ENCODE results near the gene KLHDC7B. TPM values are rescaled to one million over a fixed set of nuclear protein-coding genes. Genes with fewer than 3 reads are reported as not detected.

Gene KLHDC7B
- total RNA-seq, 2 donors from 2014 or later: 0.07 to 0.16 TPM

GRCh38 chr22:50522806-50523438 is 22.8 kb upstream of the KLHDC7B start:
- no peak for DNase-seq
- H3K27ac ChIP-seq: no peak overlapping the region
- H3K36me3 ChIP-seq: peaks cover 15% of the 10 kb centered on the region
- no peaks in the 10 kb centered on the region for H3K9me3 ChIP-seq
- peaks cover 10% of the 10 kb centered on the region for H3K4me1 ChIP-seq
- no peak overlapping the region for H3K9ac ChIP-seq (ENCODE audit: low read depth in 2 of 2, low read length in 2 of 2)
- no peak for TF ChIP-seq CTCF (IDR thresholded peaks at IDR 0.05)
- H3K27me3 ChIP-seq: no peaks in the 10 kb centered on the region
- H3K4me3 ChIP-seq: no peak overlapping the region
- intact Hi-C loops (cut with DNase I): loop anchor here (5.0 kb wide), 1 partner anchor 39 kb away; the partner anchor contains the start of gene SYCE3

GRCh38 chr22:50523458-50523805 is 22.3 kb upstream of the KLHDC7B start:
- intact Hi-C loops (cut with DNase I): loop anchor here (5.0 kb wide), 1 partner anchor 39 kb away; the partner anchor contains the start of gene SYCE3
- Histone ChIP-seq H3K9ac (ENCODE audit: low read depth in 2 of 2, low read length in 2 of 2) (peak overlapping the region in 1 of 2 donors; percentile 86), H3K36me3 (peaks cover 10% of the 10 kb centered on the region), H3K9me3 (no peaks in the 10 kb centered on the region), H3K4me1 (peaks cover 10% of the 10 kb centered on the region), H3K27ac (peak overlapping the region; percentile 100), H3K4me3 (no peak overlapping the region), H3K27me3 (no peaks in the 10 kb centered on the region)
- no peak for TF ChIP-seq CTCF (IDR thresholded peaks at IDR 0.05)
- no peak for DNase-seq

- Histone ChIP-seq H3K27ac (peak overlapping the region; percentile 100), H3K9ac (ENCODE audit: low read depth in 2 of 2, low read length in 2 of 2) (peak overlapping the region; percentile 86), H3K9me3 (no peaks in the 10 kb centered on the region), H3K27me3 (no peaks in the 10 kb centered on the region), H3K4me1 (peaks cover 12% of the 10 kb centered on the region), H3K4me3 (peak overlapping the region; percentile 85), H3K36me3 (peaks cover 10% of the 10 kb centered on the region)
- peak; percentile 67 for DNase-seq
- intact Hi-C loops (cut with DNase I): loop anchor here (5.0 kb wide), 1 partner anchor 38 kb away; the partner anchor contains the start of gene SYCE3
- no peak for TF ChIP-seq CTCF (IDR thresholded peaks at IDR 0.05)
Observed at GRCh38 chr22:50523806-50524675, 21.7 kb upstream of the KLHDC7B start.

- Histone ChIP-seq H3K36me3 (peaks cover 10% of the 10 kb centered on the region), H3K9me3 (no peaks in the 10 kb centered on the region), H3K4me3 (peak overlapping the region; percentile 85), H3K27ac (peak overlapping the region; percentile 100), H3K27me3 (no peaks in the 10 kb centered on the region), H3K9ac (ENCODE audit: low read depth in 2 of 2, low read length in 2 of 2) (peak overlapping the region; percentile 86), H3K4me1 (peaks cover 16% of the 10 kb centered on the region)
- intact Hi-C loops (cut with DNase I): loop anchor here (5.0 kb wide), 1 partner anchor 38 kb away; the partner anchor contains the start of gene SYCE3
- peak; percentile 83 for DNase-seq
- TF ChIP-seq CTCF (IDR thresholded peaks at IDR 0.05): no peak
Observed at GRCh38 chr22:50524676-50525103, 21.0 kb upstream of the KLHDC7B start.

GRCh38 chr22:50525104-50525857 is 20.4 kb upstream of the KLHDC7B start, which contains the start of gene SCO2:
Gene SCO2 (minus strand): TSS chr22:50525598. CDS start chr22:50524411, 1,187 bp downstream.
- peak; percentile 34 for TF ChIP-seq CTCF (IDR thresholded peaks at IDR 0.05)
- intact Hi-C loops (cut with DNase I): no loop called here

More at GRCh38 chr22:50525104-50525857, 20.4 kb upstream of the KLHDC7B start, which contains the start of gene SCO2:
- Histone ChIP-seq H3K27me3 (no peaks in the 10 kb centered on the region), H3K36me3 (peaks cover 10% of the 10 kb centered on the region), H3K27ac (peak within 1 kb of the TSS; percentile 100), H3K9ac (ENCODE audit: low read depth in 2 of 2, low read length in 2 of 2) (peak within 1 kb of the TSS; percentile 86), H3K9me3 (no peaks in the 10 kb centered on the region), H3K4me1 (peaks cover 16% of the 10 kb centered on the region), H3K4me3 (peak within 1 kb of the TSS; percentile 85)
- DNase-seq: peak; percentile 97
